ENCODE data around the gene DROSHA.

DROSHA gene

GRCh38 chr5:31485376-31486207, 46.3 kb downstream of the DROSHA start:
- no peaks in the 10 kb centered on the region for H3K9me3 ChIP-seq (replicated peaks; ENCODE audit: insufficient read depth, low read length)
- H3K4me2 ChIP-seq (ENCODE audit: low read depth, low read length) = no peak overlapping the region
- no peaks in the 10 kb centered on the region; the same call in 1 of the 2 replicates for H3K36me3 ChIP-seq (replicated peaks; ENCODE audit: insufficient read depth, low read length)
- TF ChIP-seq, protein P1, sequence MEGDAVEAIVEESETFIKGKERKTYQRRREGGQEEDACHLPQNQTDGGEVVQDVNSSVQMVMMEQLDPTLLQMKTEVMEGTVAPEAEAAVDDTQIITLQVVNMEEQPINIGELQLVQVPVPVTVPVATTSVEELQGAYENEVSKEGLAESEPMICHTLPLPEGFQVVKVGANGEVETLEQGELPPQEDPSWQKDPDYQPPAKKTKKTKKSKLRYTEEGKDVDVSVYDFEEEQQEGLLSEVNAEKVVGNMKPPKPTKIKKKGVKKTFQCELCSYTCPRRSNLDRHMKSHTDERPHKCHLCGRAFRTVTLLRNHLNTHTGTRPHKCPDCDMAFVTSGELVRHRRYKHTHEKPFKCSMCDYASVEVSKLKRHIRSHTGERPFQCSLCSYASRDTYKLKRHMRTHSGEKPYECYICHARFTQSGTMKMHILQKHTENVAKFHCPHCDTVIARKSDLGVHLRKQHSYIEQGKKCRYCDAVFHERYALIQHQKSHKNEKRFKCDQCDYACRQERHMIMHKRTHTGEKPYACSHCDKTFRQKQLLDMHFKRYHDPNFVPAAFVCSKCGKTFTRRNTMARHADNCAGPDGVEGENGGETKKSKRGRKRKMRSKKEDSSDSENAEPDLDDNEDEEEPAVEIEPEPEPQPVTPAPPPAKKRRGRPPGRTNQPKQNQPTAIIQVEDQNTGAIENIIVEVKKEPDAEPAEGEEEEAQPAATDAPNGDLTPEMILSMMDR (IDR thresholded peaks at IDR 0.05; ENCODE audit: low read length) = no peak
- TF ChIP-seq EZH2phosphoT487 (IDR thresholded peaks at IDR 0.05; ENCODE audit: low read length) (no peak), EZH2 (optimal IDR thresholded peaks at IDR 0.05; ENCODE audit: low read depth, low read length) (no peak)
- no peak overlapping the region for H3K27ac ChIP-seq (ENCODE audit: low read length)
- no peaks in the 10 kb centered on the region for H3F3A ChIP-seq (ENCODE audit: insufficient read depth, low read length)
- DNase-seq = no peak
- no peaks in the 10 kb centered on the region for H3K9me2 ChIP-seq (replicated peaks; ENCODE audit: insufficient read depth, low read length)
- H3K4me1 ChIP-seq (ENCODE audit: low read length) = no peaks in the 10 kb centered on the region
- no peak overlapping the region for H3K9ac ChIP-seq (ENCODE audit: low read length)
- H3K4me3 ChIP-seq (ENCODE audit: low read length) = no peak overlapping the region
- no peaks in the 10 kb centered on the region for H3K27me3 ChIP-seq (replicated peaks; ENCODE audit: insufficient read depth, low read length)
- H2AFZ ChIP-seq (ENCODE audit: low read length) = no peak overlapping the region
- H4K20me1 ChIP-seq (ENCODE audit: insufficient read depth, low read length) = no peaks in the 10 kb centered on the region
- no peaks in the 10 kb centered on the region for H3K79me2 ChIP-seq (ENCODE audit: low read length)

DNA sequence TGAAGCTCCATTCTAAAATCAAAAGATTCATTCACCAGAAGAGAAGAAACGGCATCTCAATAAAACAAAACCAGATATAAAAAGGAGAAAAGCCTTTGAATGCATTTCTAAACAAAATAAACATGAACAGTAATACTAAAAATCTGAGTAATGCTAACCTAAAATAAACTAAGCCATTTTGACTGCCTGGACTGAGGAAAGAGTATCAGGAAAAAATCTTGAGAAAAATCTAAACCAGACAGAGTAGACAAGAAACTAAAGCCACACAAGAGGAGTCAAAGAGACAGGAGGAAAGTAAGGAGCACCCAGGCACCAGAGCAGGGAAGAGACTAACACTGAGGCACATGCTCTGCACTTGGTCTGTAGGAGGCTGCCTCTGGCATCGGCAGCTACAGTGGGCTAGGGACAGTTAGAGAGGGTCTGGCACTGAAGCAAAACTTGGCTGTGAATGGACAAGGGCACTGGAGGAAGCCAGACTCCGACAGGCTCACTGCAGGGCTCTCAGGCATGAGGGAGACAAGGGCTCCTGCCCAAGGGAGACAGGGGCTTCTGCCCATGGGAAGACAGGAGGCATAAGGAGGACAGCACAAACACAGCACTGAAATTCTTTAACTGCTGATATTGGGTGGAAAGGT, 50.2 kb downstream of the DROSHA start:
- no peak overlapping the region for H3K9ac ChIP-seq (ENCODE audit: low read length)
- H3K4me1 ChIP-seq (ENCODE audit: low read length) = no peaks in the 10 kb centered on the region
- no peak overlapping the region for H2AFZ ChIP-seq (ENCODE audit: low read length)
- no peaks in the 10 kb centered on the region for H4K20me1 ChIP-seq (ENCODE audit: insufficient read depth, low read length)
- H3F3A ChIP-seq (ENCODE audit: insufficient read depth, low read length) = no peaks in the 10 kb centered on the region
- H3K4me3 ChIP-seq (ENCODE audit: low read length) = no peak overlapping the region
- DNase-seq = no peak
- H3K4me2 ChIP-seq (ENCODE audit: low read depth, low read length) = no peak overlapping the region
- no peaks in the 10 kb centered on the region for H3K79me2 ChIP-seq (ENCODE audit: low read length)
- H3K9me2 ChIP-seq (replicated peaks; ENCODE audit: insufficient read depth, low read length) = no peaks in the 10 kb centered on the region
- no peak overlapping the region for H3K27ac ChIP-seq (ENCODE audit: low read length)
- TF ChIP-seq EZH2 (optimal IDR thresholded peaks at IDR 0.05; ENCODE audit: low read depth, low read length) = no peak
- TF ChIP-seq EZH2phosphoT487 (IDR thresholded peaks at IDR 0.05; ENCODE audit: low read length) = no peak
- TF ChIP-seq, protein P1 (IDR thresholded peaks at IDR 0.05; ENCODE audit: low read length) = no peak
- H3K27me3 ChIP-seq (replicated peaks; ENCODE audit: insufficient read depth, low read length) = no peaks in the 10 kb centered on the region
- no peaks in the 10 kb centered on the region for H3K9me3 ChIP-seq (replicated peaks; ENCODE audit: insufficient read depth, low read length)
- H3K36me3 ChIP-seq (replicated peaks; ENCODE audit: insufficient read depth, low read length) = no peaks in the 10 kb centered on the region; the same call in 1 of the 2 replicates

DNA sequence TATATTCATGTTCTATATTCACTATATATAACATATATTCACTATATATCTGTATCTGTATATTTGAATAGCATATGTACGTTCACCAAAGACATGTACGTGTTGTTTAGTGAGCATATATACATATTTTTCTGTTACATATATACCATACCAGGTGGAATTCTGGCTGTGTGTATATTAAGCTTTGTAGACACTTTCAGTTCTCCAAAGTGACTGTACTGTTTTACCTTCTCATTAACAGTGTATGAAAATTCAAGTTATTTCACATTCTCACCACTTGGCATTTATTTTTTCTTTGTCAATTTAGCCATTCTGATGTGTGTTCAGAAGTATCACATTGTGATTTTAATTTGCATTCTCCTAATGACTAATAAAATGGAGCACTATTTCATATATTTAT, 52.2 kb downstream of the DROSHA start:
- TF ChIP-seq, protein P1 (IDR thresholded peaks at IDR 0.05; ENCODE audit: low read length) = no peak
- TF ChIP-seq EZH2phosphoT487 (IDR thresholded peaks at IDR 0.05; ENCODE audit: low read length) (no peak), EZH2 (optimal IDR thresholded peaks at IDR 0.05; ENCODE audit: low read depth, low read length) (no peak)
- no peaks in the 10 kb centered on the region for H3F3A ChIP-seq (ENCODE audit: insufficient read depth, low read length)
- H2AFZ ChIP-seq (ENCODE audit: low read length) = no peak overlapping the region
- DNase-seq = no peak
- H3K27me3 ChIP-seq (replicated peaks; ENCODE audit: insufficient read depth, low read length) = no peaks in the 10 kb centered on the region
- no peak overlapping the region for H3K9ac ChIP-seq (ENCODE audit: low read length)
- no peak overlapping the region for H3K4me2 ChIP-seq (ENCODE audit: low read depth, low read length)
- no peaks in the 10 kb centered on the region for H3K79me2 ChIP-seq (ENCODE audit: low read length)
- H3K9me3 ChIP-seq (replicated peaks; ENCODE audit: insufficient read depth, low read length) = no peaks in the 10 kb centered on the region
- H3K4me1 ChIP-seq (ENCODE audit: low read length) = no peaks in the 10 kb centered on the region
- no peaks in the 10 kb centered on the region for H3K9me2 ChIP-seq (replicated peaks; ENCODE audit: insufficient read depth, low read length)
- H3K4me3 ChIP-seq (ENCODE audit: low read length) = no peak overlapping the region
- H4K20me1 ChIP-seq (ENCODE audit: insufficient read depth, low read length) = no peaks in the 10 kb centered on the region
- H3K36me3 ChIP-seq (replicated peaks; ENCODE audit: insufficient read depth, low read length) = no peaks in the 10 kb centered on the region; the same call in 1 of the 2 replicates
- H3K27ac ChIP-seq (ENCODE audit: low read length) = no peak overlapping the region

Data from MM.1S (cell line).